Activated CD8-positive, alpha-beta memory T cell treated with anti-CD3 and anti-CD28 coated beads, Interleukin-2, amount 50 U/mL, for 4 hours (primary cell): ENCODE results near the gene CARMIL3.
"Not testable (repeated sequence)": the region's sequence is repeated elsewhere in the genome, so short reads cannot be mapped to it uniquely, and the experiment has no call there.

ENCODE experiments used
- DNase-seq: peaks from one replicate; pipeline ENCODE4 v3.0.0-alpha.2; 2020

The CARMIL3 gene

GRCh38 chr14:24037658-24038037 is 14.2 kb upstream of the CARMIL3 start:
- DNase-seq, result no peak

- no peak for DNase-seq
Observed at GRCh38 chr14:24038686-24039085, 13.1 kb upstream of the CARMIL3 start.

DNA sequence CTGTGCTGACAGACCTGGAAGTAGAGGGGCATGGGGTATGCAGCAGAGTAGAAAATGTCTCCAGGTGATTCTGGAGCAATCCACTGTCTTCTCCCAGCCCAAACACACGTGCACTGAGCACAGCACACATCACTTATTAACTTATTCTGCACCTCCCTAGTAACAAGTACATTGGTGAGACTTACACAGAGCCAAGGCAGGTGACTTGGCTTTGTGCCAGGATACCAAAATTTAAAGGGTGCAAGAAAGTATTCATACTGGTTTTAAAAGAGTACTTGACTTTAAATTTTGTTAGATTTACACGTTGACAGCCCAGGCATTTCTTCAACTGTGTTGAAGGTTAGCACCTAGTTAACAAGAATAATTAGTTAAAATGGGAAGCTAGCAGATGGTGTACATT is 11.1 kb upstream of the CARMIL3 start:
- DNase-seq, result no peak

DNA sequence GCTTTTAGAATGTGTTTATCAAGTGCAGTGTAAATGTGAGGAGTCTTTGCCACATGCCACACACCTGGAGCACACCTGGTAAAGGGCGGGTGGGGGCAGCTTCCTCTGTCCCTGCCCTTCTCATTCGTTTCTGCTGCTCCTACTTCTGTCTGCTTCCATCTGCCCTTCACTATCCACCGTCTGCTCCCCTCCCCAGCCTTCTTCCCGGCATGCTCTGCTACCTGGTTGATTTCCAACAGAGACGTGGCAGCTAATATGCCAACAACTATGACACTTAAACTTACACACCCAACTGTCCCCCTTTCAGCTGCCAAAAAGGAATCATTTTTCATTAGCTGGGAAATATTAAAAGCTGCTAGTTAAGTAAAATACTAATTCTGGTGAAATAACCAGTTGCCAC is 9.1 kb upstream of the CARMIL3 start:
- DNase-seq, result no peak

GRCh38 chr14:24049002-24049401 is 2.8 kb upstream of the CARMIL3 start:
- not testable (repeated sequence) for DNase-seq

- not testable (repeated sequence) for DNase-seq
Observed at GRCh38 chr14:24050753-24051152, 1.1 kb upstream of the CARMIL3 start.

DNA sequence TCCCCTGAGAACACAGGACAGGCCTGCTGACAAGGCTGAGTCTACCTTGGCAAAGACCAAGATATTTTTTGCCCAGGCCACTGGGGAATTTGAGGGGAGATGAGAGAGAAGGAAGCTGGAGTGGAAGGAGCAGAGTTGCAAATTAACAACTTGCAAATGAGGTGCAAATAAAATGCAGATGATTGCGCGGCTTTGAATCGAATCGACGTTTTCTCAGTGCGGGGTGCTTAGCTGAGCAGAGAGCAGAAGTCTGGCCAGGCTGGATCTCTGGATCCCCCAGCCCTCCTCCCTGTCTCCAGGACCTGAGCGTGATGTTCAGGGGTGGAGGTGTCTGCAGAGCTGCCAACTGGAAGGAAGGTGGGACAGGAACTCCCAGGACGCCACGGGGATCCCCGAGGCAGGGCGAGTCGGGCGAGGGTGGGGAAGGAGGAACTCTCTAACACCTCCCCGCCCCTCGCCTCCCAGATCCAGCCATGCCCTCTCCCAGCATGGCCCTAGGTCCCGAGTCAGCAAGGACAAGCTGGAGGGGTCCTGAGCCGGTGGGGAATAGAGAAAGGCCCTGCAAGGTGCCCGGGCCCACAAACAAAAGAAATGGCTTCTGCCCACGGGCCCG is 527 bp upstream of the CARMIL3 start:
- no peak for DNase-seq

DNA sequence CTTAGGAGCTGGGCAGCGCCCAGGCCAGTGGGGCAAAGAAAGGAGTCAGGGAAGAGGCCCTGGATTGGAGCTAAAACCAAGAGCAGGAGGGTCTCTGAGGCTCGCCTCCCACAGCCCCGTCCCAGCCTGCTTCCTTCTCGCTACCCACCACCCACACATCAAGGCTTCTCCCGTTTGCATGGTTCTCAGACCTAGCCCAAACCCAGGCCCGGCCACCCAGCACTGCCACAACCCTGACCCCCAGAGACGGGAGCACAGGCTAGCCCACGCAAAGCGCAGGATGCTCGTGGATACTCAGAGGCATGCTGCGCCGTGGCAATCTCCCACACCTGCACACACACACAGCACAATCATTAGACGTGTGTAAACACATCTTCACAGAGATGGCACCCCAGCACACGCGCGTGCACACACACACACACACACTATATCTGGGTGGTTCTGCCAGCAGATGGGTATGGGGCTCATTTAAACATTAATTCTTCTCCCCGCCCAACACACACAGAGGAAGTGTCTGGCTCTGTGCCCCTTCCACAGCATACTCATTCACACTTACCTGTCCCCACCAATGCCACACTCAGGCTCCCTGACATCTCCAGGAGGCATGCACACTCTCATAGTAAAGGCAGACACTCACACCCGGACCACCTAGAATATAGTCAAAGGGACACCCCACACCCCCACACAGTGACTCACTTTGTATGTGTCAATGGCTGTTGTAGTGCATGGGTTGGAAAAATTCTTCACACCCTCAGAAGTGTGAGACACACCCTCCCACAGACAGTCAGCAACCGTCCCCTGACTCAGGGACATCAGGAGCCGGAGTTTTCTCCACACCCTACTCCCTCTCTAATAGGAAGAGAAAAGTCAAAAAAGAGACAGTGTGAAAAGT is 1.1 kb downstream of the CARMIL3 start:
- peak; percentile 67 for DNase-seq

DNA sequence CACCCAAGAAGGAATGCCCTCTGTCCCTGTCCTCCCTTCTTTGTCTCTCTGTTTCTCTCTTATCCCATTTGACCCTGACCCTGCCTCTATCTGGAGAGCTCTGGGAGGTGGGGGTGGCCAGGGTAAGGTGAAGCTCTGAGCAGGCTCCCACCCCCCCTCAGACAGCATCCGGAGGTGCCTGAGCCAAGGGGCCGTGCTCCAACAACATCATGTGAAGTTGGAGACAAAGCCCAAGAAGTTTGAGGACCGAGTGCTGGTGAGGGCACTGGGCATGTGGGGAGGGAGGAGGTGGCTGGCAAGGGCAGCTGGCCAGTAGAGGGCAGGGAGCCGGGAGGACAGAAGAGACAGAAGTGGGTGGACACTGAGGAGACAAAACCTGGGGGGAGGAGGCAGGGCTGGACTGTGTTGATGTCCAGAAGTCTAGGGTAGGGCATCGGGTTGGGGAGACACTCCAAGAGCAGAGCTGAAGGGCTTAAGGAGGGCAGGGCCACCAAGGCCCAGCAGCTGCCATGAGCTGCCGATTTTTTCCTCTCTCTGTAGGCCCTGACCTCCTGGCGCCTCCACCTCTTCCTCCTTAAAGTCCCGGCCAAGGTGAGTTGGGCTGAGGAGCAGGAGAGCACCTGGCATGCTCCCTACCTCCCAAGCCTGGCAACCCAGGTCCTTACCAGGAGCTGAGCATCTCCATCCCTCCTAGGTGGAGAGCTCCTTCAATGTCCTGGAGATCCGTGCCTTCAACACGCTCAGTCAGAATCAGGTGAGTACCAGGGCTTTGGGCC is 1.9 kb downstream of the CARMIL3 start:
- no peak for DNase-seq

GRCh38 chr14:24054324-24054641 is 2.5 kb downstream of the CARMIL3 start:
- no peak for DNase-seq

DNA sequence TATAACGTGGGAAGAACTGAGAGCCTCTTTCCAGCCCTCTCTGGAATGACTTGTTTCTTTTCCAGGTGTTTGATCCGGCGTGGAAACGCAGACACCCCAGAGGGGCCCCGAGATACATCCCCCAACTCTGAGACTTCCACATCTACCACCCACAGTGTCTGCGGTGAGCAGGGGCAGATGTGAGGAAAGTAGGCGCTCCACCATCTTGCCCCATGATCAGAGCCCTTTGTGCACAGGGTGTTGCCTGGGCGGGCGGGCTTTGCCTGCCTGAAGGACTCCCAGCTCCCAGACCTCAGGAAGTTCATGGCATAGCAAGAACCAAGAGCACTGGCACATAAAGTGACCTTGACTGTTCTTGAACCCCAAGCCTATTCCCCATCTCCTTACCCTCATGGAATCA is 2.8 kb downstream of the CARMIL3 start:
- no peak for DNase-seq

DNA sequence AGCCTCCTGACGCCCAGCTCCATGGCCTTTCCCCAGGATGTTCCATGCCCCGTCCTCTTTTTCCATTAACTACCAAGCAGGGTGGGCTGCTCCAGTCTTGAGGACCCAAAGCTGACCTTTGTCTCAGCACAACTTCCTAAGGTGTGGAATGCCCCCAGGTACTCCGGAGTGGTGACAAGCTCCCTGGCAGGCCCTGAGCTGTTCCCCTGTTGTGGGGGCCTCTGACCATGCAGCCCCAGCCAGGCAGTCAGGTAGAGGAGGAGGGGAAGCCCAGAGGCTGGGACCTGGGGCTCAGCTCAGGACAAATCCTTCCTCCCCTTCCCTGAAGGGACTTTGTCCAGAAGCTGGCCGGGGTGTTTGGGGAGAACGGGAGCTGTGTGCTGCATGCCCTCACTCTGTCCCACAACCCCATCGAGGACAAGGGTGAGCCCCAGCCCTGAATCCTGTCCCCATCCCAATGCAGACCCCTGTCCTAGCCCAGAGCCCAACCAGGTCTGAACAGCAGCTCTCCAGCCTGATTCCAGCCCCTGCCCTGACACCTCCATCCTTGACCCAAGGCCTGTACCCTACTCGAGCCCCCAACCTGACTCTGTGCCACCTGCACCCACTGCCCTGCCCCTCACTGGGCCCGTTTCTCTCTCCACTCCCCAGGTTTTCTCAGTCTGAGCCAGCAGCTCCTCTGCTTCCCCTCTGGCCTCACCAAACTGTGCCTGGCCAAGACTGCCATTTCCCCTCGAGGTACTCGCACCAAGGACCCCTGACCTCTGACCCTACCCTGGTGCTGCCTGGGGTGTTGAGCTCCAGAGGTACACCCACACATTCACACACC is 4.4 kb downstream of the CARMIL3 start:
- DNase-seq, result no peak

- DNase-seq, result no peak
Observed at GRCh38 chr14:24056800-24057184, 5.0 kb downstream of the CARMIL3 start.

DNA sequence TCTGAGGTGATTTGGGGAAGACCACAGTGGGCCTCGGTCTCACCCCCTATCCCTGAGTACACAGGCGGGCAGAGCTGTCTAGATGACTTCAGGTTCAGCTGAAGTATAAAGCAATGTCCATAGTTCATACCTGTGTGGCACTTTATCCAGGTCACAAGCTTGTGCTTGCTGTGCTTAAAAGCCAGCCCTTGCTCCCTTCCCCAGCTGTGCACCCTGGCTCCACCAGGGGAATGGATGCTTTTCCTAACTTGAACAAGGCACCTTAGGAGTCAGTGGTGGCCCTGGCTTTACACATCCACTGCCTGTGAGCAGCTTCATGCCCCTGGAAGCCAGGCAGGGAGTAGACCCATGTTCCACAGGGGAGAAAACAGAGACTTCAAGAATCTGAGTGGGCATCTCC is 5.5 kb downstream of the CARMIL3 start:
- DNase-seq, result no peak

DNA sequence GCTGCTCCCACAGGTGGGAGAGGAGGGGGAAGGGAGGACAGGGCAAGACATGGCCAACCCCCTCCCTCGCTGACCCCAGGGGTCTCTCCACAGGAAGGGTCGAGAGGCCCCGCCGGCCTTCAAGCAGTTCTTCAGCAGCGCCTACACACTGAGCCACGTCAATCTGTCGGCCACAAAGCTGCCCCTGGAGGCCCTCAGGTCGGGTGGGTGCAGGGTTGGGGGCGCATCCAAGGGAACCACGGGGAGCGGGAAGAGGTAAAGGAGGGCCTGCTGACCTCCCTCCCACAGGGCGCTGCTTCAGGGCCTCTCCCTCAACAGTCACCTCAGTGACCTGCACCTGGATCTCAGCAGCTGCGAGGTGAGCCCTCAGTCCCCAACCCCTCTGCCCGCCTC is 6.1 kb downstream of the CARMIL3 start:
- DNase-seq, result no peak

DNA sequence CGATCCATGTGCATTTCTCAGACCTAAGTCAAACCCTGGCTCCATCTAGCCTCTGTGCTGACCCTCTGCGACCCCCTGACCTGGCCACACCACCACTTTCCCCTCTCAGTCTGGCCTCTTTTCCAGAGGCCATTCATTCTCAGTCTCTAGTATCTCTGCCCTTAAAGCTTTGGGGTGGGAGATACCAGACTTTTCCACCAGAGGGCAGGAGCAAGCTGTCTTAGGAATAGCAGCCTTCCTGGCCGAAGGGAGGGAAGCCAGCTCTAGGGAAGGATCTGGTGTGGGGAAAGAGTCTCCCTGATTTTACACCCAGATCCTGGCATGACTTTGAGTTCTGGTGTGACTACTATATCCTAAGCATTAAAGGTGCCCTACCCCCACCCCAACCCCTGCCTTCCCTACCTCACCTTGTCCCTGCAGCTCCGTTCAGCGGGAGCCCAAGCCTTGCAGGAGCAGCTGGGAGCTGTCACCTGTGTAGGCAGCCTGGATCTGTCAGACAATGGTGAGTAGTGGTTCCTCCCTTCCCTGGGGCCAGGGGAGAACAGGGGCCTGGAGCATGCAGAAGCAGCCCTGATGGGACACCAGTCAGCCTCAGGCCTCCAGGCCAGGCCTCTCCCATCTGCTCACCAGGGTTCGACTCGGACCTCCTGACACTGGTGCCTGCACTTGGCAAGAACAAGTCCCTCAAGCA is 6.6 kb downstream of the CARMIL3 start:
- peak; percentile 59 for DNase-seq

DNA sequence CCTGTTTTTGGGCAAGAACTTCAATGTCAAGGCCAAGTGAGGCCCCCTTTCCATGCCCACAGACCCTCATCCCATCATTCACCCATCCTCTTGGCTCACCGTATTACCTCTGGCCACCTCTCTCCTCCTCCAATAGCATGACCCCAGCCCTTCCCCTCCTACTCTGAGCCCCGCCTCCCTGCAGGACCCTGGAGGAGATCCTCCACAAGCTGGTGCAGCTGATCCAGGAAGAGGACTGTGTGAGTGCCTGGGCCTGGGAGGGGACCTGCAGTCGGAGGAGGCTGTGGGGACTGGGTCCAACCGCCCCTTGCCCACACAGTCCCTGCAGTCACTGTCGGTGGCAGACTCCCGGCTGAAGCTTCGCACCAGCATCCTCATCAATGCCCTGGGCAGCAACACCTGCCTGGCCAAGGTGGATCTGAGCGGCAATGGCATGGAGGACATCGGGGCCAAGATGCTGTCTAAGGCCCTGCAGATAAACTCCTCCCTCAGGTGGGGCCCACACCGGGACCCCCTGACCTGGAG is 7.2 kb downstream of the CARMIL3 start:
- no peak for DNase-seq

DNA sequence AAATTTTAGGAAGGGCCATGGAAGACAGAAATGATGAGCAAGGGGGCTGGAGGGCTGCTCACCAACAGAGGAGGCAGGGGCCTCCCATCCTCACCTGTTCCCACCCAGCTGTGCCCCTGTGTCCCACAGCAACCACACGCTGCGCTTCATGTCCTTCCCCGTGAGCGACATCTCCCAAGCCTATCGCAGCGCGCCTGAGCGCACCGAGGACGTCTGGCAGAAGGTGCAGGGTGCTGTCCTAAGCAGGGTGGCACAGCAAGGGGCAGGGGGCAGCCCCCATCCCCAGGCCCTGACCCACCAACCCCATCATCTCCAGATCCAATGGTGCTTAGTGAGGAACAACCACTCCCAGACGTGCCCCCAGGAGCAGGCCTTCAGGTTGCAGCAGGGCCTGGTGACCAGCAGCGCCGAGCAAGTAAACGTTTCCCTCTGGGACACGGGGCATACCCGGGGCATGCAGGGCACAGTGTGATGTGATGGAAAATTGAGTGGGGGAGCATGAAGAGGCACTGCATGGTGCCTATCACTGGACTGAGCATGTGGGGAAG is 8.1 kb downstream of the CARMIL3 start:
- DNase-seq, result no peak

DNA sequence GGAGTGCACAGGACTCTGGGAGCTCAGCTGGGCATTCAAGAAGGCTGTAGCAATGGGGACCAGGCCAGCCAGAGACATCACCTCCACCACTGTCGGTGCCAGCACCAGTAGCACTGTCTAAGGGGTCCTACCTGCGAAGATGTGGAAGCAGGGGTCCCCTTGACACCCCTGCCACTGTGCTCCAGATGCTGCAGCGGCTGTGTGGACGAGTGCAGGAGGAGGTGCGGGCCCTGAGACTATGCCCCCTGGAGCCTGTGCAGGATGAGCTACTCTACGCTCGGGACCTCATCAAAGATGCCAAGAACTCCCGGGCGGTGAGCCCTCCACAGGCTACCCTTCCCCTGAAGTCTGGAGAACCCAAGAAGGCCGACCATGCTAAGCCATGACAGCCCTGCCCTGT is 8.6 kb downstream of the CARMIL3 start:
- no peak for DNase-seq

GRCh38 chr14:24060984-24061913 is 9.4 kb downstream of the CARMIL3 start:
- no peak for DNase-seq
